GM23338 (cell line): ENCODE data around the gene ADGRL3. TPM values are rescaled to one million over a fixed set of nuclear protein-coding genes. Genes with fewer than 3 reads are reported as not detected.

Experiments used
- ATAC-seq: fragments of 200-7000 bp; cut with Tn5 transposase; 3 replicates; pipeline ENCODE4 v1.9.1; 2020
- DNase-seq: peaks from one replicate; pipeline ENCODE4 v3.0.0-alpha.2; 2015; ENCODE audit warnings: low spot score
- H2AFZ ChIP-seq: fragments of 200-600 bp; sonication (generic); 2 replicates; pipeline ENCODE4 v1.8.0; 2016; ENCODE audit warnings: antibody characterized with exemption, mild to moderate bottlenecking, moderate library complexity
- H3F3A ChIP-seq: fragments of 200-600 bp; sonication (generic); replicated peaks from 2 replicates; pipeline ENCODE4 v1.8.0; 2017; ENCODE audit warnings: antibody characterized with exemption, mixed run types, low read depth
- H3K27ac ChIP-seq: fragments of 200-600 bp; sonication (generic); 2 replicates; pipeline ENCODE4 v1.6.1; 2016; ENCODE audit warnings: low read depth
- H3K27me3 ChIP-seq: fragments of 200-600 bp; sonication (generic); 2 replicates; pipeline ENCODE4 v1.8.0; 2016; ENCODE audit warnings: mild to moderate bottlenecking, mixed run types, moderate library complexity; ENCODE audit not compliant: insufficient read depth
- H3K36me3 ChIP-seq: fragments of 200-600 bp; sonication (generic); 2 replicates; pipeline ENCODE4 v1.8.0; 2016; ENCODE audit warnings: mild to moderate bottlenecking; ENCODE audit not compliant: insufficient read depth
- H3K4me1 ChIP-seq: fragments of 200-600 bp; sonication (generic); 2 replicates; pipeline ENCODE4 v1.8.0; 2016; ENCODE audit warnings: mild to moderate bottlenecking, moderate library complexity; ENCODE audit not compliant: insufficient read depth
- H3K4me2 ChIP-seq: fragments of 200-600 bp; sonication (generic); 2 replicates; pipeline ENCODE4 v1.7.1; 2017; ENCODE audit warnings: mixed run types
- H3K4me3 ChIP-seq: fragments of 200-600 bp; sonication (generic); 2 replicates; pipeline ENCODE4 v1.6.1; 2016; ENCODE audit warnings: mixed run types
- H3K79me2 ChIP-seq: fragments of 200-600 bp; sonication (generic); replicated peaks from 2 replicates; pipeline ENCODE4 v1.8.0; 2017; ENCODE audit warnings: mild to moderate bottlenecking; ENCODE audit not compliant: insufficient read depth
- H3K9me2 ChIP-seq: fragments of 200-600 bp; sonication (generic); 2 replicates; pipeline ENCODE4 v1.8.0; 2017; ENCODE audit not compliant: insufficient read depth
- H4K20me1 ChIP-seq: fragments of 200-600 bp; sonication (generic); replicated peaks from 2 replicates; pipeline ENCODE4 v1.8.0; 2017; ENCODE audit warnings: mild to moderate bottlenecking; ENCODE audit not compliant: insufficient read depth
- H3K27ac Mint-ChIP-seq: 2 replicates; pipeline ENCODE4 v1.8.0; 2020; ENCODE audit warnings: inconsistent platforms, mild to moderate bottlenecking, moderate library complexity, mixed read lengths
- H3K27me3 Mint-ChIP-seq: 3 replicates; pipeline ENCODE4 v1.8.0; 2022; ENCODE audit warnings: low read depth, mild to moderate bottlenecking, moderate library complexity, mixed read lengths, inconsistent platforms; ENCODE audit not compliant: insufficient read depth, poor library complexity
- H3K36me3 Mint-ChIP-seq: 3 replicates; pipeline ENCODE4 v1.8.0; 2021; ENCODE audit warnings: low read depth, mild to moderate bottlenecking, inconsistent platforms, moderate library complexity, mixed read lengths
- H3K4me1 Mint-ChIP-seq: 3 replicates; pipeline ENCODE4 v1.8.0; 2020; ENCODE audit warnings: mild to moderate bottlenecking, inconsistent platforms, mixed read lengths
- H3K4me3 Mint-ChIP-seq: 3 replicates; pipeline ENCODE4 v1.8.0; 2021; ENCODE audit warnings: moderate library complexity, mild to moderate bottlenecking, inconsistent platforms, mixed read lengths
- H3K9me3 Mint-ChIP-seq: 3 replicates; pipeline ENCODE4 v1.8.0; 2020; ENCODE audit warnings: moderate library complexity, mild to moderate bottlenecking, inconsistent platforms, mixed read lengths
- CREB1 ChIP-seq: fragments of 250-450 bp; sonication (Bioruptor Pico); IDR thresholded peaks from 2 replicates; pipeline ENCODE4 v1.5.0; 2020; ENCODE audit warnings: low read depth, mild to moderate bottlenecking, moderate library complexity
- EZH2 ChIP-seq: fragments of 200-600 bp; sonication (generic); IDR thresholded peaks from one replicate; pipeline ENCODE4 v1.8.0; 2017; ENCODE audit warnings: antibody characterized with exemption, mild to moderate bottlenecking, low read depth; ENCODE audit not compliant: unreplicated experiment
- EZH2phosphoT487 ChIP-seq: fragments of 200-600 bp; sonication (generic); IDR thresholded peaks from one replicate; pipeline ENCODE4 v1.8.1; 2018; ENCODE audit warnings: antibody characterized with exemption; ENCODE audit not compliant: unreplicated experiment
- STAT1 ChIP-seq: IDR thresholded peaks from one replicate; pipeline ENCODE4 v1.6.1; 2016; ENCODE audit warnings: antibody characterized with exemption; ENCODE audit not compliant: unreplicated experiment
- ZNF331 ChIP-seq: fragments of 250-450 bp; sonication (Bioruptor Pico); IDR thresholded peaks from 2 replicates; pipeline ENCODE4 v1.5.0; 2020; ENCODE audit warnings: low read depth, mild to moderate bottlenecking, moderate library complexity
- ZNF462 ChIP-seq: fragments of 250-450 bp; sonication (Bioruptor Pico); IDR thresholded peaks from 2 replicates; pipeline ENCODE4 v1.5.0; 2020; ENCODE audit warnings: mild to moderate bottlenecking, moderate library complexity
- polyA plus RNA-seq: library from polyadenylated mRNA; unstranded; fragments of >200 nt; fragmentation: Nextera tagmentation; extraction: Ambion mirVana; gene quantifications from 2 replicates; pipeline ENCODE4 v1.2.1, GENCODE V29; 2016
- total RNA-seq: library from RNA; depleted of rRNA; stranded (reverse); fragments of >200 nt; shearing (Covaris generic); gene quantifications from 2 replicates; pipeline ENCODE4 v1.2.3, GENCODE V29; 2014
- TF ChIP-seq, protein P1 (sequence below): IDR thresholded peaks from 2 replicates; pipeline ENCODE4 v1.6.1; 2016; ENCODE audit warnings: antibody characterized with exemption

The ADGRL3 gene
- total and polyA plus RNA-seq, 2 experiments from 2014 or later = 9.7 to 16.5 TPM

DNA sequence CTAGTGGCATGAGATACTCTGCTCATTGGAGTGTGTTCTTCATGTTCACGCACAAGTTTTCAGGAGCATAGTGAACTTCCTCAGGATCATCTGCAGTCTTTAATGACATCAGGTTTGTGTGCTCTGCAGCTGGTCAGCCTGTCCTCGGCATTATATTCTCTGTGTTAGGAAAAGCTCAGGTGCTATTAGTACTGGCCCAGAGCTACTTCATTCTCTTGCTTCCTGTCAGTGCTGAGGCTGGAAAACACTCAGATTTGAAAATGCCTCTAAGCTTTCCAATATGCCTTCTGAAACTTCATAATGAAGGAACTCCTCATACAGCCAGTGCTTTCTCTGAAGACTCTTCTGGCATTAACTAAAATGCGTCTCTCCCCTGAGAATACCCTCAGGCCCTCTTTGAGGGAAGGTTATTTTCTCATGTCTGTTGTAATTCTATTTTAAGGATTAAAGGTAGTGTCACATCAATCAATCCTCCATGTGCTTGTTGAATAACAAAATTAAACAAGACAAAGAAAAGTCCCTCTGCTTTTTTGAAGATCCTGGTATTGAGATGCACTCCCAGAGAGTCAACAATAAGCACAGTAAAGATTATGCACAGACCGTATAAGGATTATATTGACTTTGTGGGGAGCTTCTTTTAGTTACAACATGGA lies 666.4 kb downstream of the ADGRL3 start (continued):
- no peak for TF ChIP-seq ZNF462 (CRISPR knock-in tag)

- Histone ChIP-seq H4K20me1 (no peaks in the 10 kb centered on the region), H3K27me3 (no peaks in the 10 kb centered on the region), H3K4me1 (peaks cover 20% of the 10 kb centered on the region), H2AFZ (no peak overlapping the region), H3K4me3 (no peak overlapping the region), H3K27ac (no peak overlapping the region), H3F3A (no peaks in the 10 kb centered on the region), H3K36me3 (no peaks in the 10 kb centered on the region), H3K4me2 (no peak overlapping the region), H3K79me2 (no peaks in the 10 kb centered on the region), H3K9me2 (peaks cover 9% of the 10 kb centered on the region; the same call in 1 of the 2 replicates)
- no peaks in the 10 kb centered on the region for H3K27me3 Mint-ChIP-seq
- no peaks in the 10 kb centered on the region for H3K36me3 Mint-ChIP-seq
- H3K27ac Mint-ChIP-seq = no peak overlapping the region
- no peaks in the 10 kb centered on the region for H3K9me3 Mint-ChIP-seq
- ATAC-seq (no peak), DNase-seq (no peak)
- TF ChIP-seq, protein P1, sequence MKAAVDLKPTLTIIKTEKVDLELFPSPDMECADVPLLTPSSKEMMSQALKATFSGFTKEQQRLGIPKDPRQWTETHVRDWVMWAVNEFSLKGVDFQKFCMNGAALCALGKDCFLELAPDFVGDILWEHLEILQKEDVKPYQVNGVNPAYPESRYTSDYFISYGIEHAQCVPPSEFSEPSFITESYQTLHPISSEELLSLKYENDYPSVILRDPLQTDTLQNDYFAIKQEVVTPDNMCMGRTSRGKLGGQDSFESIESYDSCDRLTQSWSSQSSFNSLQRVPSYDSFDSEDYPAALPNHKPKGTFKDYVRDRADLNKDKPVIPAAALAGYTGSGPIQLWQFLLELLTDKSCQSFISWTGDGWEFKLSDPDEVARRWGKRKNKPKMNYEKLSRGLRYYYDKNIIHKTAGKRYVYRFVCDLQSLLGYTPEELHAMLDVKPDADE = no peak
- TF ChIP-seq ZNF331 (CRISPR knock-in tag) (no peak), CREB1 (CRISPR knock-in tag) (no peak), STAT1 (no peak), EZH2phosphoT487 (no peak), EZH2 (no peak)
- no peak overlapping the region for H3K4me3 Mint-ChIP-seq
- peaks cover 15% of the 10 kb centered on the region for H3K4me1 Mint-ChIP-seq
These were observed 672.9 kb downstream of the ADGRL3 start for GRCh38 chr4:61872983-61873382.
